NCI-H1105 treated with DMSO at 0.1 percent for 48 hours (cell line): Measurements from ENCODE around the gene GRAMD2B.
A peak's percentile ranks its signal among the peaks of the same experiment; 100 is the strongest.

Experiments used
- DNase-seq: peaks from one replicate; lab custom pipeline; 2025; lab: John Stamatoyannopoulos, UW

The GRAMD2B gene

GRCh38 chr5:126479810-126480209 lies 56.6 kb downstream of the GRAMD2B start:
- DNase-seq = no peak

- no peak for DNase-seq
Measured at GRCh38 chr5:126480824-126481223, 57.6 kb downstream of the GRAMD2B start.

- DNase-seq = no peak
Measured at GRCh38 chr5:126481243-126481642, 58.0 kb downstream of the GRAMD2B start.

GRCh38 chr5:126482591-126482990 lies 59.4 kb downstream of the GRAMD2B start:
- peak; percentile 30 for DNase-seq

GRCh38 chr5:126483156-126483555 lies 59.9 kb downstream of the GRAMD2B start:
- no peak for DNase-seq

GRCh38 chr5:126484253-126484652 lies 61.0 kb downstream of the GRAMD2B start:
- no peak for DNase-seq

GRCh38 chr5:126486332-126486731 lies 63.1 kb downstream of the GRAMD2B start:
- DNase-seq = no peak

GRCh38 chr5:126487596-126487995 lies 64.4 kb downstream of the GRAMD2B start:
- no peak for DNase-seq

GRCh38 chr5:126488443-126489065 lies 65.3 kb downstream of the GRAMD2B start:
- no peak for DNase-seq

GRCh38 chr5:126490167-126490940 lies 67.1 kb downstream of the GRAMD2B start:
- DNase-seq = no peak

GRCh38 chr5:126492939-126493338 lies 69.7 kb downstream of the GRAMD2B start:
- DNase-seq = no peak

- no peak for DNase-seq
Measured at GRCh38 chr5:126494393-126494792, 71.2 kb downstream of the GRAMD2B start.

- no peak for DNase-seq
Measured at GRCh38 chr5:126497506-126497905, 74.3 kb downstream of the GRAMD2B start.

- DNase-seq = no peak
Measured at GRCh38 chr5:126499278-126499677, 76.1 kb downstream of the GRAMD2B start.

- DNase-seq = no peak
Measured at GRCh38 chr5:126499853-126500342, 76.7 kb downstream of the GRAMD2B start.

- no peak for DNase-seq
Measured at GRCh38 chr5:126501448-126501847, 78.2 kb downstream of the GRAMD2B start.

- no peak for DNase-seq
Measured at GRCh38 chr5:126503602-126504104, 80.4 kb downstream of the GRAMD2B start.

- no peak for DNase-seq
Measured at GRCh38 chr5:126506079-126506478, 82.9 kb downstream of the GRAMD2B start.

- no peak for DNase-seq
Measured at GRCh38 chr5:126508251-126508961, 85.2 kb downstream of the GRAMD2B start.

GRCh38 chr5:126508962-126509279 lies 85.7 kb downstream of the GRAMD2B start:
- no peak for DNase-seq

GRCh38 chr5:126509339-126509738 lies 86.1 kb downstream of the GRAMD2B start:
- no peak for DNase-seq

- DNase-seq = no peak
Measured at GRCh38 chr5:126511961-126512360, 88.8 kb downstream of the GRAMD2B start.

GRCh38 chr5:126512451-126512850 lies 89.2 kb downstream of the GRAMD2B start:
- DNase-seq = no peak
